Loucy (cell line): ENCODE data around the gene SEPSECS.

ENCODE experiments used
- EZH2phosphoT487 ChIP-seq: fragments of 200-600 bp; IDR thresholded peaks from 2 replicates; pipeline ENCODE4 v1.6.1; 2018; ENCODE audit warnings: antibody characterized with exemption, mild to moderate bottlenecking, moderate library complexity, borderline replicate concordance
- TF ChIP-seq, protein P1 (sequence below): fragments of 200-600 bp; sonication (generic); conservative IDR thresholded peaks from 2 replicates; pipeline ENCODE4 v1.5.1; 2014; ENCODE audit warnings: mild to moderate bottlenecking, antibody characterized with exemption, low read length

DNA sequence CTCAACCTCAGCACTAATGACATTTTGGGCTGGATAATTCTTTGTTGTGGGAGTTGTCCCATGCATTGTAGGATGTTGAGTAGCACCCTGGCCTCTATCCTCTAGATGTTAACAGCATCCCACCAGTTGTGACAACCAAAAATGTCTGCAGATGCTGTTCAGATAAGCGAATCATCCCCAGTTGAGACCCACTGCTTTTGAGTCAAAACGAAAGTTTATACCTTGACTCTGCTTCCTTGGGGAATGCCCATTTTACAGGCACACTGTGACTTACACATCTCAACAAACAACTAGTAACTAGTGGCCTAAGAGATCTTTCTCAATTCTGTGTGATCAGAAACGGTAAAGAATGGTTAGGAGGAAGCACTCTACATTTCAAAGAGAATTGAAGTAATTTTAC lies 37.0 kb downstream of the SEPSECS start:
- TF ChIP-seq, protein P1, sequence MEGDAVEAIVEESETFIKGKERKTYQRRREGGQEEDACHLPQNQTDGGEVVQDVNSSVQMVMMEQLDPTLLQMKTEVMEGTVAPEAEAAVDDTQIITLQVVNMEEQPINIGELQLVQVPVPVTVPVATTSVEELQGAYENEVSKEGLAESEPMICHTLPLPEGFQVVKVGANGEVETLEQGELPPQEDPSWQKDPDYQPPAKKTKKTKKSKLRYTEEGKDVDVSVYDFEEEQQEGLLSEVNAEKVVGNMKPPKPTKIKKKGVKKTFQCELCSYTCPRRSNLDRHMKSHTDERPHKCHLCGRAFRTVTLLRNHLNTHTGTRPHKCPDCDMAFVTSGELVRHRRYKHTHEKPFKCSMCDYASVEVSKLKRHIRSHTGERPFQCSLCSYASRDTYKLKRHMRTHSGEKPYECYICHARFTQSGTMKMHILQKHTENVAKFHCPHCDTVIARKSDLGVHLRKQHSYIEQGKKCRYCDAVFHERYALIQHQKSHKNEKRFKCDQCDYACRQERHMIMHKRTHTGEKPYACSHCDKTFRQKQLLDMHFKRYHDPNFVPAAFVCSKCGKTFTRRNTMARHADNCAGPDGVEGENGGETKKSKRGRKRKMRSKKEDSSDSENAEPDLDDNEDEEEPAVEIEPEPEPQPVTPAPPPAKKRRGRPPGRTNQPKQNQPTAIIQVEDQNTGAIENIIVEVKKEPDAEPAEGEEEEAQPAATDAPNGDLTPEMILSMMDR, result no peak
- TF ChIP-seq EZH2phosphoT487, result no peak
